ENCODE results near the gene RMI1.

RMI1 gene

DNA sequence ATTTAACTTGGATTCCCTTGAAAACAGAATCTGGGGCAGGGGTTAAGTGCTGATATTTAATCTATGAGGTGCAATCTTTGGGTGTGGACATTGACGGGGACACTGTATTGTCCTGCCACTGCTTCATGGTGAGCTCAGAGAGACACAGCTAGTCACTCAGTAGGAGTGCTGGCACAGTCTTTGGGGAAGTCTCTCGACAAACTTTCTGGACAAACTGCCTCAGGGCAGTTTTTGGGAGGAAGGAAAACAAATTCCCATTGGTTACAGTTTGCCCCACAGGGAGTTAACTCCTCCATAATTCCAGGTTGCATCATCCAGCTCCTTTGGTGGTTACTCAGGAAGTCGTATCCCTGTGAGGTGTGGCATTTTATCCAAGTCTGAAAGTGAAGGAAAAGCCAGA lies 18.4 kb upstream of the RMI1 start:
- no CpG with 5 or more reads among the region's 3 CpGs for WGBS, 2 donors (ENCODE audit: extremely low coverage in 2 of 2, insufficient read length in 2 of 2, insufficient replicate concordance in 1 of 2)
- no peak overlapping the region for H2BK5ac ChIP-seq (ENCODE audit: low read length)
- DNase-seq (ENCODE audit: low spot score) = no peak

DNA sequence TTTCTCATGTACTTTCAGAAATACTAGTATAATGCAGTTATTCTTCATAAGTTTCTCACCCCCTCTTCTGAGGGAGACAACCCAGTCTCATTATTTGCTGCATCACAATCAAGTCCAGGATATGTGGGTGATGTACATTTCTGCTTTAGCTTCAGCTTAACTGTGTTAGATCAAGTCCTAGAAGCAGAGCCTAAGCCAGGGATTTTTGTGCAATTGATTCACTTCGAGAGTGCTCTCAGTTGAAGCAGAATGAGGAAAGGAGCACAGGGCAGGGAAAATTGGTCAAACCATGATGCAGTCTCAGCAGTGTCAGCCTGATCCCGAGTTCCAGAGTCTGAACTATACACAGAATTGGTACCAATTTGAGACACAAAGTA lies 15.6 kb upstream of the RMI1 start:
- Histone ChIP-seq H4K91ac (ENCODE audit: low read depth, low read length, poor library complexity) (no peak overlapping the region), H3K18ac (ENCODE audit: low read length) (no peak overlapping the region), H3K36me3 (replicated peaks in 1 of 2; ENCODE audit: control insufficient read depth in 2 of 2, insufficient read depth in 2 of 2, low read length in 2 of 2) (peaks cover 3 to 41% of the 10 kb centered on the region in 2 donors), H3K27ac (replicated peaks; ENCODE audit: low read length) (peak overlapping the region; percentile 14), H2BK12ac (ENCODE audit: low read length) (no peak overlapping the region), H3K9me3 (replicated peaks in 1 of 2; ENCODE audit: control insufficient read depth in 2 of 2, insufficient read depth in 1 of 2, low read depth in 1 of 2, low read length in 2 of 2) (no peaks in the 10 kb centered on the region), H3K4ac (ENCODE audit: low read length) (no peak overlapping the region), H3K4me3 (ENCODE audit: low read length in 2 of 2) (no peak overlapping the region), H2BK15ac (ENCODE audit: low read length) (no peak overlapping the region), H3K4me2 (ENCODE audit: insufficient read depth, low read length, poor library complexity, severe bottlenecking) (no peak overlapping the region), H3K23ac (ENCODE audit: low read depth, low read length, poor library complexity) (no peak overlapping the region), H3K27me3 (ENCODE audit: control insufficient read depth in 3 of 3, insufficient read depth in 3 of 3, low read depth in 1 of 3, low read length in 3 of 3) (peaks cover 0 to 1% (median 0%) of the 10 kb centered on the region in 3 experiments), H4K8ac (ENCODE audit: low read depth, low read length) (no peak overlapping the region), H3K9ac (ENCODE audit: low read depth, low read length, poor library complexity) (no peak overlapping the region), H3K14ac (ENCODE audit: low read length) (no peak overlapping the region), H3K4me1 (ENCODE audit: control insufficient read depth in 2 of 2, insufficient read depth in 1 of 2, low read depth in 1 of 2, low read length in 2 of 2) (no peaks in the 10 kb centered on the region), H2BK120ac (ENCODE audit: low read depth, low read length) (no peak overlapping the region), H2AFZ (ENCODE audit: low read length) (no peak overlapping the region), H3K79me1 (ENCODE audit: low read depth, low read length) (no peaks in the 10 kb centered on the region), H2AK5ac (ENCODE audit: low read depth, low read length) (no peak overlapping the region), H2BK5ac (ENCODE audit: low read length) (no peak overlapping the region)
- no peak for DNase-seq (ENCODE audit: low spot score)
- WGBS, 2 donors (ENCODE audit: extremely low coverage in 2 of 2, insufficient read length in 2 of 2, insufficient replicate concordance in 1 of 2) = no CpG with 5 or more reads among the region's 2 CpGs

More for the DNA sequence above, 18.4 kb upstream of the RMI1 start:
- Histone ChIP-seq H3K9me3 (replicated peaks in 1 of 2; ENCODE audit: control insufficient read depth in 2 of 2, insufficient read depth in 1 of 2, low read depth in 1 of 2, low read length in 2 of 2) (no peaks in the 10 kb centered on the region), H3K4ac (ENCODE audit: low read length) (no peak overlapping the region), H2AFZ (ENCODE audit: low read length) (no peak overlapping the region), H3K9ac (ENCODE audit: low read depth, low read length, poor library complexity) (no peak overlapping the region), H2BK12ac (ENCODE audit: low read length) (no peak overlapping the region), H3K27ac (replicated peaks; ENCODE audit: low read length) (no peak overlapping the region), H3K23ac (ENCODE audit: low read depth, low read length, poor library complexity) (no peak overlapping the region), H2BK15ac (ENCODE audit: low read length) (no peak overlapping the region), H3K27me3 (ENCODE audit: control insufficient read depth in 3 of 3, insufficient read depth in 3 of 3, low read depth in 1 of 3, low read length in 3 of 3) (peaks cover 0 to 4% (median 1%) of the 10 kb centered on the region in 3 experiments), H4K91ac (ENCODE audit: low read depth, low read length, poor library complexity) (no peak overlapping the region), H3K79me1 (ENCODE audit: low read depth, low read length) (no peaks in the 10 kb centered on the region), H4K8ac (ENCODE audit: low read depth, low read length) (no peak overlapping the region), H2BK120ac (ENCODE audit: low read depth, low read length) (no peak overlapping the region), H2AK5ac (ENCODE audit: low read depth, low read length) (no peak overlapping the region), H3K4me3 (ENCODE audit: low read length in 2 of 2) (no peak overlapping the region), H3K36me3 (replicated peaks in 1 of 2; ENCODE audit: control insufficient read depth in 2 of 2, insufficient read depth in 2 of 2, low read length in 2 of 2) (peaks cover 0 to 13% of the 10 kb centered on the region in 2 donors), H3K18ac (ENCODE audit: low read length) (no peak overlapping the region), H3K4me2 (ENCODE audit: insufficient read depth, low read length, poor library complexity, severe bottlenecking) (no peak overlapping the region), H3K14ac (ENCODE audit: low read length) (no peak overlapping the region), H3K4me1 (ENCODE audit: control insufficient read depth in 2 of 2, insufficient read depth in 1 of 2, low read depth in 1 of 2, low read length in 2 of 2) (no peaks in the 10 kb centered on the region)

DNA sequence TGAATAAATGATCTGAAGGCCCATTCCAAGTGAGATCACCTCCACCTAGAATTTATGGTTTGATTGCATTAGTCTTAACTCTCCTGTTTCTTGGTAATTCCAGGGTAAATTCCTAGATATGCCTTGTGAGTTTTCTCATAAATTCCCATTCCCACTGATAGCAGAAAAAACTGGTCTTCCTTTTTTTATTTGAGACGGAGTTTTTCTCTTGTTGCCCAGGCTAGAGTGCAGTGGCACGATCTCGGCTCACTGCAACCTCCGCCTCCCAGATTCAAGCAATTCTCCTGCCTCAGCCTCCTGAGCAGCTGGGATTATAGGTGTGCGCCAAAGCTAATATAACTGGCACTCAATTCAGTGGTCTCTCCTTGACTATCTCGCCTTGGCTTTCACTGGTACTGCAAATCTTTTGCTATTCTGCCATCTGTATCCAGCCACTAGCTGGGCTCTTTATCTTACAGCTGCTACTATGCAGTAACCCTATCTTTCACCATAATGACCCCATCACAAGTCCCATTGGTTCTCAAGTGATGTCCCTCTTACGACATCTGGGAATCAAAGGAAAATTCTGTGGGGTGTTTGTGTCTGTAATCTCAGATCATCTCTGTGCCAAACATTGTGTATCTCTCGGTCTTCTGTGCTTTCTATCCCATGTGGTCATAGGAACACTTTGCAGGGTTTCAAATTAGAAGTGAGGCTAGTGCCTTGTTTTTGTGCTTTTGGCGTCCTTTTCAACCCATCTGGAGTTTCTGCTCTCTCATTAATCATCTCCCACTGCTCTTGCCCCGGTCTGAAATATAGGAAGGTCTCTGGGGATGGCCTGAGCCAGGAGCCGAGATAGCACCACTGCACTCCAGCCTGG lies 15.0 kb upstream of the RMI1 start:
- Histone ChIP-seq H2BK15ac (ENCODE audit: low read length) (no peak overlapping the region), H3K9me3 (replicated peaks in 1 of 2; ENCODE audit: control insufficient read depth in 2 of 2, insufficient read depth in 1 of 2, low read depth in 1 of 2, low read length in 2 of 2) (no peaks in the 10 kb centered on the region), H3K4me3 (ENCODE audit: low read length in 2 of 2) (no peak overlapping the region), H3K36me3 (replicated peaks in 1 of 2; ENCODE audit: control insufficient read depth in 2 of 2, insufficient read depth in 2 of 2, low read length in 2 of 2) (peaks cover 3 to 47% of the 10 kb centered on the region in 2 donors), H3K4me2 (ENCODE audit: insufficient read depth, low read length, poor library complexity, severe bottlenecking) (no peak overlapping the region), H4K8ac (ENCODE audit: low read depth, low read length) (no peak overlapping the region), H3K23ac (ENCODE audit: low read depth, low read length, poor library complexity) (no peak overlapping the region), H2AK5ac (ENCODE audit: low read depth, low read length) (no peak overlapping the region), H3K18ac (ENCODE audit: low read length) (no peak overlapping the region), H3K4me1 (ENCODE audit: control insufficient read depth in 2 of 2, insufficient read depth in 1 of 2, low read depth in 1 of 2, low read length in 2 of 2) (no peaks in the 10 kb centered on the region), H2BK12ac (ENCODE audit: low read length) (no peak overlapping the region), H3K27me3 (ENCODE audit: control insufficient read depth in 3 of 3, insufficient read depth in 3 of 3, low read depth in 1 of 3, low read length in 3 of 3) (peaks cover 0 to 1% (median 0%) of the 10 kb centered on the region in 3 experiments), H3K14ac (ENCODE audit: low read length) (no peak overlapping the region), H3K27ac (replicated peaks; ENCODE audit: low read length) (peak overlapping the region; percentile 44), H2BK5ac (ENCODE audit: low read length) (no peak overlapping the region), H3K79me1 (ENCODE audit: low read depth, low read length) (no peaks in the 10 kb centered on the region), H2BK120ac (ENCODE audit: low read depth, low read length) (no peak overlapping the region), H3K9ac (ENCODE audit: low read depth, low read length, poor library complexity) (no peak overlapping the region), H2AFZ (ENCODE audit: low read length) (no peak overlapping the region), H3K4ac (ENCODE audit: low read length) (no peak overlapping the region), H4K91ac (ENCODE audit: low read depth, low read length, poor library complexity) (no peak overlapping the region)
- no CpG with 5 or more reads among the region's 11 CpGs for WGBS, 2 donors (ENCODE audit: extremely low coverage in 2 of 2, insufficient read length in 2 of 2, insufficient replicate concordance in 1 of 2)
- DNase-seq (ENCODE audit: low spot score) = no peak

DNA sequence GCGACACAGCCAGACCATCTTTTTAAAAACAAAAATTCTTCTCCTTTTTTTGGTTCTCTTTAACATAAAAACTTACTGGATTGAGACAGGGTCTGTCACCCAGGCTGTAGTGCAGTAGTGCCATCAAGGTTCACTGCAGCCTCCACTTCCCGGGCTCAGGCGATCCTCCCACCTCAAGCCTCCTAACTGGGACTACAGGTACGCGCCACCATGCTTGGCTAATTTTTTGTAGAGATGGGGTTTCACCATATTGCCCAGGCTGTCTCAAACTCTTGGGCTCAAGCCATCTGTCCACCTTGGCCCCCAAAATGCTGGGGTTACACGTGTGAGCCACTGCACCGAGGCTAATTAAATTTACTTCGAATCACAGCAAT lies 14.4 kb upstream of the RMI1 start:
- no peaks in the 10 kb centered on the region for H3K79me1 ChIP-seq (ENCODE audit: low read depth, low read length)
- H3K4me1 ChIP-seq (ENCODE audit: control insufficient read depth in 2 of 2, insufficient read depth in 1 of 2, low read depth in 1 of 2, low read length in 2 of 2) = no peaks in the 10 kb centered on the region
- no peak overlapping the region for H2BK5ac ChIP-seq (ENCODE audit: low read length)
- H3K36me3 ChIP-seq (replicated peaks in 1 of 2; ENCODE audit: control insufficient read depth in 2 of 2, insufficient read depth in 2 of 2, low read length in 2 of 2) = peaks cover 3 to 53% of the 10 kb centered on the region in 2 donors
- H3K27ac ChIP-seq (replicated peaks; ENCODE audit: low read length) = peak overlapping the region; percentile 5
- H3K9me3 ChIP-seq (replicated peaks in 1 of 2; ENCODE audit: control insufficient read depth in 2 of 2, insufficient read depth in 1 of 2, low read depth in 1 of 2, low read length in 2 of 2) = no peaks in the 10 kb centered on the region
- no peak overlapping the region for H2BK12ac ChIP-seq (ENCODE audit: low read length)
- H3K23ac ChIP-seq (ENCODE audit: low read depth, low read length, poor library complexity) = no peak overlapping the region
- H4K91ac ChIP-seq (ENCODE audit: low read depth, low read length, poor library complexity) = no peak overlapping the region
- no peak overlapping the region for H3K4ac ChIP-seq (ENCODE audit: low read length)
- WGBS, 2 donors (ENCODE audit: extremely low coverage in 2 of 2, insufficient read length in 2 of 2, insufficient replicate concordance in 1 of 2) = no CpG with 5 or more reads among the region's 8 CpGs
- no peak overlapping the region for H2BK15ac ChIP-seq (ENCODE audit: low read length)
- no peak overlapping the region for H2AFZ ChIP-seq (ENCODE audit: low read length)
- no peak overlapping the region for H3K18ac ChIP-seq (ENCODE audit: low read length)
- H2AK5ac ChIP-seq (ENCODE audit: low read depth, low read length) = no peak overlapping the region
- no peak overlapping the region for H3K4me3 ChIP-seq (ENCODE audit: low read length in 2 of 2)
- no peak overlapping the region for H3K4me2 ChIP-seq (ENCODE audit: insufficient read depth, low read length, poor library complexity, severe bottlenecking)
- no peak overlapping the region for H4K8ac ChIP-seq (ENCODE audit: low read depth, low read length)
- H3K27me3 ChIP-seq (ENCODE audit: control insufficient read depth in 3 of 3, insufficient read depth in 3 of 3, low read depth in 1 of 3, low read length in 3 of 3) = peaks cover 0 to 1% (median 0%) of the 10 kb centered on the region in 3 experiments
- H3K9ac ChIP-seq (ENCODE audit: low read depth, low read length, poor library complexity) = no peak overlapping the region
- H3K14ac ChIP-seq (ENCODE audit: low read length) = no peak overlapping the region
- no peak for DNase-seq (ENCODE audit: low spot score)
- no peak overlapping the region for H2BK120ac ChIP-seq (ENCODE audit: low read depth, low read length)

Data from neuronal stem cell (in vitro differentiated cells).